ENCODE results near the gene STS. TPM values are rescaled to one million over a fixed set of nuclear protein-coding genes. Genes with fewer than 3 reads are reported as not detected.

Gene STS
- total RNA-seq, 1 experiment from 2014 or later = 0.54 TPM

DNA sequence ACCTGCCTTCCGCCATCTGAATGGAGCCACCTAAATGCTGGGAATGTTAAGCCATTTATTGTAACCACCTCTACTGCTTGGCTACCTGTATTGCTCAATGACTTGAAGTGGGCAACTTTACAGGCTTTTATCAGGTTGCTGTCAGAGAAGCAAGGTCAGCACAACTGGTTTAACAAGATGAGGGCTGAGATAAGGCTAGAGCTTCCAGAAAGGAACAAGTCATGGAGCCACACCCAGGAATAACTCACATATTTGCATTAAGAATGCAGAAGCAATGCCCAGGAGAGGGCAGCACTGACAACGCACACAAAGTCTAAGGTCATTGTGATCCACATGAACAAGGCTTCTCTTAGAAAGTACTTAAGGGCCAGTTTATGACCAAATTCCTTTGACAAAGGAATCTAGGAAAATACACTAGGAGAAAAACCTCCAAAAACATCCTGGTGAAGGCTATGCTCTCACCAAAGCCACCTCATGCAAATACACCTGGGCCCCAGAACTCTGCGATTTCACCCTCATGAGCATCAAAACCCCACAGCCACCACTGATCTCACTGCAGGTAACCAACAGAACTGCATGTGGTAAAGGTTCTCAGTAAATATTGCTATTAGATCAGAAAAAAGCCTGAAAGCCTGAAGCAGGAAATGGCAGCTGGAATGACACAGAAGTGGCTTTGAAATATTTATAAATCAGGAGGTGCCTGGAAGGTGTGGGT is 15.0 kb upstream of the STS start:
- peak overlapping the region; percentile 68 for H3K27ac ChIP-seq (ENCODE audit: low read depth, low read length)
- no TSS peak for BruUV-seq (replicated peaks)

DNA sequence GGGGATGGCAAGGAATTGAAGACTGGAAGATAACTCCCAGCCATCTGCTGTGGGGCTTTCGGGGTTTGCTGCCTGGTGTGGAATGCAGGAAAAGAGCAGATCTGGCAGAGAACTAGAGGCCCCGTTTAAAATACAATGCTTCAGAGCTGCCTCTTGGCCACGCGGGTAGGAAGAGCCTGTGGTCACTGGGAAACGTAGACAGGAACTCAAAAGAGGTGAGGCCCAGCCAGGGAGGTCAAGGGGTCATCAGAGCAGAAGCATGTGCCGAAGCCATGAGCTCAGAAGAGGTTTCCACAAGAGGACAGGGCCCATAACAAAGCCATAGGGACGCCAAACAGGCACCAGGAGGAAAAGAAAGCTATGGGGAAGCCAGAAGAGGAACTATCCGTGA is 14.5 kb upstream of the STS start:
- Histone ChIP-seq H3K4me3 (replicated peaks in 1 of 2; ENCODE audit: low read depth in 1 of 2, low read length in 2 of 2) (no peak overlapping the region), H2AFZ (ENCODE audit: low read depth, low read length, poor library complexity, severe bottlenecking) (no peak overlapping the region), H3K27me3 (ENCODE audit: insufficient read depth, low read length) (no peaks in the 10 kb centered on the region), H3K4me1 (ENCODE audit: control insufficient read depth in 1 of 2, insufficient read depth in 2 of 2, low read length in 2 of 2) (peaks cover 16 to 21% of the 10 kb centered on the region in 2 experiments), H3K27ac (ENCODE audit: low read depth, low read length) (peak overlapping the region; percentile 68), H3K9me2 (ENCODE audit: insufficient read depth) (no peaks in the 10 kb centered on the region), H3K9ac (ENCODE audit: low read length) (peak overlapping the region; percentile 44), H4K20me1 (ENCODE audit: insufficient read depth) (no peaks in the 10 kb centered on the region), H3K36me3 (ENCODE audit: control insufficient read depth in 1 of 2, insufficient read depth in 2 of 2, low read length in 2 of 2) (no peaks in the 10 kb centered on the region), H3K79me2 (ENCODE audit: insufficient read depth, low read length) (peaks cover 58% of the 10 kb centered on the region), H3K9me3 (ENCODE audit: control insufficient read depth in 1 of 2, insufficient read depth in 1 of 2, low read depth in 1 of 2, low read length in 2 of 2) (no peaks in the 10 kb centered on the region), H3K4me2 (ENCODE audit: low read length) (peak overlapping the region; percentile 67)
- ATAC-seq = no peak; the same call in 1 of the 2 replicates
- no peak for DNase-seq (ENCODE audit: low read depth, low spot score)
- TF ChIP-seq TCF7L2 (IDR thresholded peaks at IDR 0.05; ENCODE audit: borderline replicate concordance, extremely low read depth, insufficient read depth, insufficient read length) (no peak), SP1 (IDR thresholded peaks at IDR 0.05; ENCODE audit: low read depth) (no peak), CBX3 (IDR thresholded peaks at IDR 0.05; ENCODE audit: low read depth) (no peak), ZFX (IDR thresholded peaks at IDR 0.05) (no peak), RAD21 (IDR thresholded peaks at IDR 0.05; ENCODE audit: low read depth) (no peak), ZNF274 (IDR thresholded peaks at IDR 0.05; ENCODE audit: low read depth, low read length) (no peak), JUND (IDR thresholded peaks at IDR 0.05) (no peak)
- TF ChIP-seq, protein P1, sequence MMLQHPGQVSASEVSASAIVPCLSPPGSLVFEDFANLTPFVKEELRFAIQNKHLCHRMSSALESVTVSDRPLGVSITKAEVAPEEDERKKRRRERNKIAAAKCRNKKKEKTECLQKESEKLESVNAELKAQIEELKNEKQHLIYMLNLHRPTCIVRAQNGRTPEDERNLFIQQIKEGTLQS (IDR thresholded peaks at IDR 0.05) = no peak
- TF ChIP-seq, protein P2, sequence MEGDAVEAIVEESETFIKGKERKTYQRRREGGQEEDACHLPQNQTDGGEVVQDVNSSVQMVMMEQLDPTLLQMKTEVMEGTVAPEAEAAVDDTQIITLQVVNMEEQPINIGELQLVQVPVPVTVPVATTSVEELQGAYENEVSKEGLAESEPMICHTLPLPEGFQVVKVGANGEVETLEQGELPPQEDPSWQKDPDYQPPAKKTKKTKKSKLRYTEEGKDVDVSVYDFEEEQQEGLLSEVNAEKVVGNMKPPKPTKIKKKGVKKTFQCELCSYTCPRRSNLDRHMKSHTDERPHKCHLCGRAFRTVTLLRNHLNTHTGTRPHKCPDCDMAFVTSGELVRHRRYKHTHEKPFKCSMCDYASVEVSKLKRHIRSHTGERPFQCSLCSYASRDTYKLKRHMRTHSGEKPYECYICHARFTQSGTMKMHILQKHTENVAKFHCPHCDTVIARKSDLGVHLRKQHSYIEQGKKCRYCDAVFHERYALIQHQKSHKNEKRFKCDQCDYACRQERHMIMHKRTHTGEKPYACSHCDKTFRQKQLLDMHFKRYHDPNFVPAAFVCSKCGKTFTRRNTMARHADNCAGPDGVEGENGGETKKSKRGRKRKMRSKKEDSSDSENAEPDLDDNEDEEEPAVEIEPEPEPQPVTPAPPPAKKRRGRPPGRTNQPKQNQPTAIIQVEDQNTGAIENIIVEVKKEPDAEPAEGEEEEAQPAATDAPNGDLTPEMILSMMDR (IDR thresholded peaks at IDR 0.05 in 2 of 3, conservative IDR thresholded peaks at IDR 0.05 in 1 of 3; ENCODE audit: borderline replicate concordance in 1 of 3, insufficient read depth in 1 of 3, low read depth in 2 of 3, low read length in 2 of 3) = no peak
- CTCF ChIA-PET = no interaction called here
- RAD21 ChIA-PET (ENCODE audit: low non-redundant PET in 1 of 2, low total read pairs in 2 of 2, uncharacterized antibody in 2 of 2, unreplicated experiment in 2 of 2) = no interaction called here
- POLR2A ChIA-PET = no interaction called here
- BruUV-seq (replicated peaks) = no TSS peak
- intact Hi-C loops (cut with micrococcal nuclease) = loop anchor here (2.0 kb wide), 1 partner anchor 794 kb away; the partner anchor contains the start of gene PNPLA4

More for the DNA sequence above, 15.0 kb upstream of the STS start:
- Histone ChIP-seq H3K27me3 (ENCODE audit: insufficient read depth, low read length) (no peaks in the 10 kb centered on the region), H3K36me3 (ENCODE audit: control insufficient read depth in 1 of 2, insufficient read depth in 2 of 2, low read length in 2 of 2) (no peaks in the 10 kb centered on the region), H3K4me3 (replicated peaks in 1 of 2; ENCODE audit: low read depth in 1 of 2, low read length in 2 of 2) (peak overlapping the region in 1 of 2 experiments; percentile 23; a peak in 1 of 4 replicates), H3K4me2 (ENCODE audit: low read length) (peak overlapping the region; percentile 67), H3K9ac (ENCODE audit: low read length) (peak overlapping the region; percentile 44; the same call in 1 of the 2 replicates), H3K79me2 (ENCODE audit: insufficient read depth, low read length) (peaks cover 52% of the 10 kb centered on the region), H3K9me3 (ENCODE audit: control insufficient read depth in 1 of 2, insufficient read depth in 1 of 2, low read depth in 1 of 2, low read length in 2 of 2) (no peaks in the 10 kb centered on the region), H2AFZ (ENCODE audit: low read depth, low read length, poor library complexity, severe bottlenecking) (no peak overlapping the region), H3K9me2 (ENCODE audit: insufficient read depth) (no peaks in the 10 kb centered on the region), H4K20me1 (ENCODE audit: insufficient read depth) (no peaks in the 10 kb centered on the region), H3K4me1 (ENCODE audit: control insufficient read depth in 1 of 2, insufficient read depth in 2 of 2, low read length in 2 of 2) (peaks cover 16 to 21% of the 10 kb centered on the region in 2 experiments)
- ChIA-PET RAD21 (ENCODE audit: low non-redundant PET in 1 of 2, low total read pairs in 2 of 2, uncharacterized antibody in 2 of 2, unreplicated experiment in 2 of 2) (no interaction called here), CTCF (interaction anchor here (0.8 kb wide), 1 partner anchor 14 kb away, joined by 4 read pairs; no protein-coding TSS in a partner anchor), POLR2A (no interaction called here)
- intact Hi-C loops (cut with micrococcal nuclease) = loop anchor here (2.0 kb wide), 1 partner anchor 794 kb away; the partner anchor contains the start of gene PNPLA4
- peak; percentile 56 for DNase-seq (ENCODE audit: low read depth, low spot score)
- TF ChIP-seq, protein P2 (IDR thresholded peaks at IDR 0.05 in 2 of 3, conservative IDR thresholded peaks at IDR 0.05 in 1 of 3; ENCODE audit: borderline replicate concordance in 1 of 3, insufficient read depth in 1 of 3, low read depth in 2 of 3, low read length in 2 of 3) = peak; percentile 19 to 58 (median 45); a peak in 5 of 6 replicates
- TF ChIP-seq ZFX (IDR thresholded peaks at IDR 0.05) (no peak), RAD21 (IDR thresholded peaks at IDR 0.05; ENCODE audit: low read depth) (peak; percentile 45), CEBPB (IDR thresholded peaks at IDR 0.05; ENCODE audit: low read depth) (peak; percentile 54), EZH2phosphoT487 (IDR thresholded peaks at IDR 0.05; ENCODE audit: borderline replicate concordance) (no peak)
- peak; percentile 96 for ATAC-seq
